Lower lobe of right lung (tissue), 2 donors: ENCODE results near the gene DAAM1. TPM values are rescaled to one million over a fixed set of nuclear protein-coding genes. Genes with fewer than 3 reads are reported as not detected.

Experiments
- ATAC-seq, 2 donors: fragments of 200-7000 bp; cut with Tn5 transposase; one replicate each; pipeline ENCODE4 v1.9.1; 2020 to 2022; ENCODE audit warnings: mild to moderate bottlenecking in 2 of 2, moderate library complexity in 2 of 2
- DNase-seq: peaks from one replicate; pipeline ENCODE4 v3.0.0-alpha.2; 2020
- H3K27ac ChIP-seq: fragments of 200-600 bp; one replicate; pipeline ENCODE4 v1.8.0; 2022
- H3K27me3 ChIP-seq: fragments of 200-600 bp; one replicate; pipeline ENCODE4 v1.8.0; 2022; ENCODE audit warnings: low read depth
- H3K36me3 ChIP-seq: fragments of 200-600 bp; one replicate; pipeline ENCODE4 v1.8.0; 2022; ENCODE audit warnings: mild to moderate bottlenecking
- H3K4me1 ChIP-seq: fragments of 200-600 bp; one replicate; pipeline ENCODE4 v1.8.0; 2022
- H3K4me3 ChIP-seq: fragments of 200-600 bp; one replicate; pipeline ENCODE4 v1.8.0; 2022; ENCODE audit warnings: mild to moderate bottlenecking
- H3K9me3 ChIP-seq: fragments of 200-600 bp; one replicate; pipeline ENCODE4 v1.8.0; 2022
- CTCF ChIP-seq: fragments of 200-600 bp; IDR thresholded peaks from one replicate; pipeline ENCODE4 v1.8.0; 2022; ENCODE audit warnings: antibody characterized with exemption, mild to moderate bottlenecking
- intact Hi-C: fragments of 100-400 bp; cut with DNase I; formaldehyde crosslinking; loops from one replicate; pipeline ENCODE4 v1.11.0; 2022
- total RNA-seq: library from RNA; stranded (reverse); fragmentation: NEBNext Ultra II Directional; extraction: Animal tissue kit (Norgen Biotek cat#: 25700); gene quantifications from one replicate; pipeline ENCODE4 v1.2.1, GENCODE V29; 2021
- donor health status: DM: no; HTN: yes; CAD: no; lungs with severe emphysema.

Gene DAAM1
- total RNA-seq, 1 donor from 2014 or later: 46.7 TPM

DNA sequence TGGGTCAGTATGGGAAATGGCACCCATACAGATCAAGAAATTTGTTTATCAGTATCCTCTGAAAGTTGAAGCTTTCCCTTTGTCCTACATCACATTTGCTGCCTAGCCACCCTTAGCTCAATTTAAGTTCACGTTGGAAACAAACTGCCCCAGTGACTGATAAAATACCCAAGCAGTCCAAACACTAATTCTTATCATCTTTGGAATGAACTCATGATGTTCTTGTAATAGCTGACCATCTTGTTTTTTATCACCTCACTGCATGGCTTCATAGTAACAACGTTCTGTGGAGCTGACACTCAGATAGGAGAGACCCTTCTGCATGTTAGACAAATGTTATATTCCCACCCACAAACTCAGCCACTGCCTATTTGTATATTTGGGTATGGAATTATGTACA lies 183.3 kb downstream of the DAAM1 start:
- Histone ChIP-seq H3K27ac (no peak overlapping the region), H3K4me1 (no peaks in the 10 kb centered on the region), H3K4me3 (no peak overlapping the region), H3K27me3 (no peaks in the 10 kb centered on the region), H3K9me3 (no peaks in the 10 kb centered on the region), H3K36me3 (peaks cover 19% of the 10 kb centered on the region)
- no peak for TF ChIP-seq CTCF
- intact Hi-C loops: no loop called here
- ATAC-seq (no peak), DNase-seq (no peak)

GRCh38 chr14:59374048-59374447 lies 185.6 kb downstream of the DAAM1 start:
- no peak overlapping the region for H3K4me3 ChIP-seq
- peaks cover 9% of the 10 kb centered on the region for H3K4me1 ChIP-seq
- intact Hi-C loops: no loop called here
- no peaks in the 10 kb centered on the region for H3K27me3 ChIP-seq
- ATAC-seq (no peak), DNase-seq (no peak)
- no peak overlapping the region for H3K27ac ChIP-seq
- no peaks in the 10 kb centered on the region for H3K9me3 ChIP-seq
- peaks cover under 1% of the 10 kb centered on the region for H3K36me3 ChIP-seq
- TF ChIP-seq CTCF: no peak

GRCh38 chr14:59376686-59377085 lies 188.2 kb downstream of the DAAM1 start:
- intact Hi-C loops: no loop called here
- no peak for DNase-seq
- Histone ChIP-seq H3K4me1 (peaks cover 9% of the 10 kb centered on the region), H3K27me3 (no peaks in the 10 kb centered on the region), H3K9me3 (no peaks in the 10 kb centered on the region), H3K27ac (peak overlapping the region; percentile 43), H3K36me3 (no peaks in the 10 kb centered on the region), H3K4me3 (no peak overlapping the region)
- TF ChIP-seq CTCF: no peak
- no peak for ATAC-seq

GRCh38 chr14:59377491-59377890 lies 189.0 kb downstream of the DAAM1 start:
- no peak for TF ChIP-seq CTCF
- intact Hi-C loops: no loop called here
- Histone ChIP-seq H3K9me3 (no peaks in the 10 kb centered on the region), H3K36me3 (no peaks in the 10 kb centered on the region), H3K27ac (peak overlapping the region; percentile 43), H3K4me3 (no peak overlapping the region), H3K27me3 (no peaks in the 10 kb centered on the region), H3K4me1 (peaks cover 9% of the 10 kb centered on the region)
- ATAC-seq (peak; percentile 41 to 61), DNase-seq (no peak)

DNA sequence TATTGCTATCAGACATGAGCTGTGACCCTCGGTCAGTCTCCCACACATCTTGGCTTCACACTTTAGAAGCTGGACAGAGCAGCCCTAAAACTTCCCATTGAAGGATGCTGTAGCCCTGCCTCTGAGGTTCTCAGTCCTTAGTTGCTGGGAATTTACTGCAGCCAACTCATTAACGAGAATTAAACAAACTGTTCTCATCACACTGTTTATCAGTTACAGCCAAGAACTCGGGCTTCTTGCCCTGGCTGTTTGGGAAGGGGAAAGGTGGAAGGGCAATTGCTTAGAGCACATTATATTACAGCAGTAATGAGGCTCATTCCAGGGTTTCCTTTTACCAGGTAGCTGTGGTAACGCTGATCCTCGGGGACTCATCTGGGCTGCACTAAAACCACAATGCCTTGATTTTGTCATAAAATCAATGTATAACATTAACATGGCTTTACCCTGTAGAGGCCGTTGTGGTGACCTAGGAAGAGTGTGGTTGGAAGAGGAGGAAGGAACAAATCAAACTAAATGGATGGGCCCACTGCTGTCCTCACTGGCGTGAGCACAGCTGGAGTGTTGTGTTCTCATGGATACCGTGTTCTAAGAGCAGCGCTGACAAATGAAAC lies 189.6 kb downstream of the DAAM1 start:
- no peak for TF ChIP-seq CTCF
- intact Hi-C loops: no loop called here
- Histone ChIP-seq H3K27ac (peak overlapping the region; percentile 43), H3K9me3 (no peaks in the 10 kb centered on the region), H3K36me3 (no peaks in the 10 kb centered on the region), H3K27me3 (no peaks in the 10 kb centered on the region), H3K4me1 (peaks cover 9% of the 10 kb centered on the region), H3K4me3 (no peak overlapping the region)
- ATAC-seq (peak; percentile 58 to 59), DNase-seq (no peak)
